GM12878 (cell line): Measurements from ENCODE around the gene MATN4. TPM values are rescaled to one million over a fixed set of nuclear protein-coding genes. Genes with fewer than 3 reads are reported as not detected.

Source experiments
- ATAC-seq: fragments of 200-7000 bp; cut with Tn5 transposase; 3 replicates; pipeline ENCODE4 v1.9.1; 2020; ENCODE audit warnings: mild to moderate bottlenecking, moderate library complexity
- BruUV-seq: library from RNA; stranded (reverse); fragments of 400-500 nt; replicated peaks from 2 replicates; lab custom pipeline; 2021; lab: Mats Ljungman, UMichigan
- CTCF ChIA-PET: fragments of 300-600 bp; sonication (Branson Sonifier 250); formaldehyde crosslinking; extraction: SDS; loops from one replicate; lab custom pipeline; 2021; ENCODE audit warnings: inconsistent platforms; lab: Yijun Ruan, JAX
- POLR2A ChIA-PET: fragments of 350-600 bp; formaldehyde crosslinking; extraction: SDS; loops from one replicate; lab custom pipeline; 2021; ENCODE audit warnings: inconsistent platforms; lab: Charles Lee
- RAD21 ChIA-PET: fragments of 300-600 bp; sonication (Branson Sonifier 250); formaldehyde crosslinking; loops from one replicate; lab custom pipeline; 2023; ENCODE audit warnings: antibody characterized with exemption; ENCODE audit not compliant: unreplicated experiment; lab: Charles Lee
- SMC1A ChIA-PET: fragments of 300-600 bp; sonication (Branson Sonifier 250); formaldehyde crosslinking; loops from one replicate; lab custom pipeline; 2023; ENCODE audit not compliant: unreplicated experiment, uncharacterized antibody; lab: Charles Lee
- DNase-seq: peaks from one replicate; pipeline ENCODE4 v3.0.0-alpha.2; 2011; ENCODE audit warnings: low read depth, low spot score
- FAIRE-seq: peaks from 3 replicates; lab custom pipeline; 2011; peaks lifted over from hg19 to GRCh38; lab: Jason Lieb, UNC
- H2AFZ ChIP-seq: 2 replicates; pipeline ENCODE4 v1.6.0; 2011; ENCODE audit warnings: low read depth, low read length, control low read depth; ENCODE audit not compliant: control insufficient read depth
- H3K27ac ChIP-seq: 2 replicates; pipeline ENCODE4 v1.5.1; 2011; ENCODE audit warnings: control low read depth; ENCODE audit not compliant: control insufficient read depth, insufficient read depth
- H3K27me3 ChIP-seq, 2 experiments: replicated peaks in 1 of 2; 2 replicates each; pipeline versions ENCODE4 v1.6.0 to v1.6.1; 2011; ENCODE audit warnings: low read length in 1 of 2; ENCODE audit not compliant: control insufficient read depth in 2 of 2, insufficient read depth in 2 of 2
- H3K36me3 ChIP-seq, 2 experiments: 2 replicates each; pipeline ENCODE4 v1.5.1; 2011; ENCODE audit warnings: low read length in 1 of 2; ENCODE audit not compliant: control insufficient read depth in 2 of 2, insufficient read depth in 2 of 2
- H3K4me1 ChIP-seq: 2 replicates; pipeline ENCODE4 v1.6.1; 2011; ENCODE audit warnings: mild to moderate bottlenecking, low read length, moderate library complexity, mixed read lengths; ENCODE audit not compliant: control insufficient read depth, insufficient read depth
- H3K4me2 ChIP-seq: 2 replicates; pipeline ENCODE4 v1.6.0; 2011; ENCODE audit warnings: control low read depth; ENCODE audit not compliant: control insufficient read depth, insufficient read depth
- H3K4me3 ChIP-seq: fragments of 200-600 bp; sonication (generic); 2 replicates; pipeline ENCODE4 v1.5.1; 2016
- H3K79me2 ChIP-seq: 2 replicates; pipeline ENCODE4 v1.6.0; 2011; ENCODE audit warnings: low read length; ENCODE audit not compliant: control insufficient read depth, insufficient read depth
- H3K9ac ChIP-seq: 2 replicates; pipeline ENCODE4 v1.8.0; 2011; ENCODE audit warnings: low read length, control low read depth, mixed read lengths; ENCODE audit not compliant: control insufficient read depth, insufficient read depth
- H3K9me3 ChIP-seq: replicated peaks from 3 replicates; pipeline ENCODE4 v1.5.1; 2011; ENCODE audit warnings: mild to moderate bottlenecking, low read length; ENCODE audit not compliant: control insufficient read depth, insufficient read depth
- H4K20me1 ChIP-seq: 2 replicates; pipeline ENCODE4 v1.6.0; 2011; ENCODE audit not compliant: control insufficient read depth, insufficient read depth
- BHLHE40 ChIP-seq, 2 experiments: fragments of 450-650 bp in 1 of 2; IDR thresholded peaks; 2 replicates each; pipeline ENCODE4 v1.6.1; 2011 to 2017; ENCODE audit warnings: low read depth in 2 of 2, borderline replicate concordance in 1 of 2, improper control_type of control experiment in 1 of 2, low read length in 1 of 2, mild to moderate bottlenecking in 1 of 2
- CBFB ChIP-seq: IDR thresholded peaks from 2 replicates; pipeline ENCODE4 v1.6.1; 2016; ENCODE audit warnings: antibody characterized with exemption, low read depth
- ESRRA ChIP-seq: IDR thresholded peaks from 2 replicates; pipeline ENCODE4 v1.6.1; 2012; ENCODE audit warnings: mild to moderate bottlenecking, low read length, improper control_type of control experiment
- FOS ChIP-seq: IDR thresholded peaks from 3 replicates; pipeline ENCODE4 v1.6.1; 2011; ENCODE audit warnings: borderline replicate concordance; ENCODE audit not compliant: insufficient read length; ENCODE audit errors: extremely low read depth
- MTA3 ChIP-seq: IDR thresholded peaks from 2 replicates; pipeline ENCODE4 v1.6.1; 2012; ENCODE audit warnings: low read length, inconsistent platforms, borderline replicate concordance
- MXI1 ChIP-seq: fragments of 150-350 bp; IDR thresholded peaks from 2 replicates; pipeline ENCODE4 v1.6.1; 2011; ENCODE audit warnings: low read depth, mild to moderate bottlenecking, inconsistent platforms, low read length, improper control_type of control experiment
- NFXL1 ChIP-seq: fragments of 450-650 bp; IDR thresholded peaks from 2 replicates; pipeline ENCODE4 v1.6.1; 2017; ENCODE audit warnings: antibody characterized with exemption, mild to moderate bottlenecking, borderline replicate concordance
- NR2C2 ChIP-seq: IDR thresholded peaks from 2 replicates; pipeline ENCODE4 v1.6.1; 2011; ENCODE audit warnings: borderline replicate concordance, low read depth; ENCODE audit not compliant: control insufficient read depth, insufficient read length
- SMAD1 ChIP-seq: fragments of 450-650 bp; IDR thresholded peaks from 2 replicates; pipeline ENCODE4 v1.6.1; 2018; ENCODE audit warnings: mild to moderate bottlenecking, low read depth; ENCODE audit not compliant: partially characterized antibody
- SRF ChIP-seq, 2 experiments: IDR thresholded peaks; 2 replicates each; pipeline ENCODE4 v1.6.1; 2011; ENCODE audit warnings: low read depth in 2 of 2, low read length in 2 of 2, mild to moderate bottlenecking in 1 of 2, moderate library complexity in 1 of 2
- SUPT20H ChIP-seq: IDR thresholded peaks from 2 replicates; pipeline ENCODE4 v1.6.1; 2011; ENCODE audit warnings: low read depth, mild to moderate bottlenecking, low read length, moderate library complexity, borderline replicate concordance; ENCODE audit not compliant: control insufficient read depth
- WGBS: methylation state at CpG from one replicate; pipeline ENCODE4 v1.1.6; 2016; ENCODE audit warnings: low lambda C conversion rate; ENCODE audit not compliant: insufficient replicate concordance, insufficient coverage; ENCODE audit errors: missing lambda C conversion rate; 5-methylcytosine and 5-hydroxymethylcytosine counted together
- in situ Hi-C: fragments of 300-500 bp; cut with MboI; formaldehyde crosslinking; loops from 9 replicates; pipeline ENCODE4 v1.14.3; 2018; ENCODE audit warnings: mixed read lengths
- intact Hi-C: fragments of 100-400 bp; cut with micrococcal nuclease; formaldehyde crosslinking; loops from one replicate; pipeline ENCODE4 v1.14.2; 2022; ENCODE audit not compliant: unreplicated experiment
- polyA plus RNA-seq, 11 experiments: library from polyadenylated mRNA; depleted of rRNA in 4 of 11; unstranded in 6 of 11; stranded (reverse) in 5 of 11; fragments of >200 nt; fragmentation: Nextera tagmentation in 4 of 11; fragmentation: Illumina TruSeq in 1 of 11; extraction: Ambion mirVana in 4 of 11; extraction: Trizol in 1 of 11; gene quantifications; 1 replicate in 1 of 11; 2 replicates in 10 of 11; pipeline versions ENCODE4 v1.2.1 to v1.2.3, GENCODE V29; 2011 to 2016; ENCODE audit warnings: inconsistent platforms in 2 of 11, missing spikeins in 2 of 11, low read depth in 1 of 11
- total RNA-seq, 4 experiments: library from RNA; depleted of rRNA in 3 of 4; stranded (reverse); fragments of >200 nt in 3 of 4; fragmentation: Illumina TruSeq in 1 of 4; extraction: Trizol in 1 of 4; gene quantifications; 2 replicates each; pipeline versions ENCODE4 v1.2.1 to v1.2.3, GENCODE V29; 2013 to 2021
- TF ChIP-seq, protein P1 (sequence below): fragments of 450-650 bp; IDR thresholded peaks from 2 replicates; pipeline ENCODE4 v1.6.1; 2017; ENCODE audit warnings: mild to moderate bottlenecking, moderate library complexity
- TF ChIP-seq, protein P2 (sequence below): fragments of 150-350 bp; IDR thresholded peaks from 2 replicates; pipeline ENCODE4 v1.6.1; 2014; ENCODE audit warnings: mild to moderate bottlenecking, low read depth, low read length

The MATN4 gene
- total and polyA plus RNA-seq, 10 of the 15 experiments (the other 5 are each of a cell fraction or from before 2014, with no cell fraction given), result 0.10 to 0.15 TPM; not detected in 8

DNA sequence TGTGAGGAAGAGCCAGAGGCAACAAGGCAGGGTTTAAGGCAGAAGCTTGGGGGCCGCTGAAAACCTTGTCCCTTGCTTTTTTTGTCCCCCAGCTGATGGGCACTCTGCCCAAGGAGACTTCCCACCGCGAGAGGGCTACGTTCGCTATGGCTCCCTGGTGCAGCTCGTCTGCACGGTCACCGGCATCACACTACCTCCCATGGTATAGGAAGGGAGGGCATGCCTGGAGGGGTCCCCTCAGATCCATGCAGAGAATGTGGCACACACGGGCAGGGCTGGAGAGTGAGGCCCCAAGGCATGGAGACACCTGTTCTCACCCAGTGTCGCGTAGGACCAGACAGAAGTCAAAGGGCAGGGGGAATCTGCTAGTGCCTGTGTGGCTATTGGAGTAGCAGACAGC, 5.8 kb upstream of the MATN4 start:
- H3K79me2 ChIP-seq, result no peaks in the 10 kb centered on the region
- no peaks in the 10 kb centered on the region for H3K36me3 ChIP-seq
- WGBS, result 70% methylated on average over 11 of the region's 11 CpGs
- no peaks in the 10 kb centered on the region for H4K20me1 ChIP-seq
- intact Hi-C loops, result no loop called here
- no peak overlapping the region for H3K4me3 ChIP-seq
- CTCF ChIA-PET, result interaction anchor here (1.0 to 11.2 kb wide), 4 partner anchors 9 to 457 kb away, joined by 3 to 121 read pairs (median 3); no protein-coding TSS in a partner anchor
- POLR2A ChIA-PET, result no interaction called here
- RAD21 ChIA-PET, result no interaction called here
- no TSS peak for BruUV-seq
- H3K27me3 ChIP-seq, result peaks cover 4 to 6% of the 10 kb centered on the region in 2 experiments; a peak in 3 of 4 replicates
- TF ChIP-seq NR2C2 (no peak), SUPT20H (no peak), CBFB (no peak), MXI1 (no peak), MTA3 (no peak), ESRRA (no peak), SMAD1 (no peak), SRF (IDR thresholded peaks at IDR 0.05; ENCODE audit: low read depth in 2 of 2, low read length in 2 of 2) (no peak), BHLHE40 (IDR thresholded peaks at IDR 0.05; ENCODE audit: borderline replicate concordance in 1 of 2, low read depth in 2 of 2, low read length in 1 of 2) (no peak), NFXL1 (no peak), FOS (no peak)
- TF ChIP-seq, protein P1, sequence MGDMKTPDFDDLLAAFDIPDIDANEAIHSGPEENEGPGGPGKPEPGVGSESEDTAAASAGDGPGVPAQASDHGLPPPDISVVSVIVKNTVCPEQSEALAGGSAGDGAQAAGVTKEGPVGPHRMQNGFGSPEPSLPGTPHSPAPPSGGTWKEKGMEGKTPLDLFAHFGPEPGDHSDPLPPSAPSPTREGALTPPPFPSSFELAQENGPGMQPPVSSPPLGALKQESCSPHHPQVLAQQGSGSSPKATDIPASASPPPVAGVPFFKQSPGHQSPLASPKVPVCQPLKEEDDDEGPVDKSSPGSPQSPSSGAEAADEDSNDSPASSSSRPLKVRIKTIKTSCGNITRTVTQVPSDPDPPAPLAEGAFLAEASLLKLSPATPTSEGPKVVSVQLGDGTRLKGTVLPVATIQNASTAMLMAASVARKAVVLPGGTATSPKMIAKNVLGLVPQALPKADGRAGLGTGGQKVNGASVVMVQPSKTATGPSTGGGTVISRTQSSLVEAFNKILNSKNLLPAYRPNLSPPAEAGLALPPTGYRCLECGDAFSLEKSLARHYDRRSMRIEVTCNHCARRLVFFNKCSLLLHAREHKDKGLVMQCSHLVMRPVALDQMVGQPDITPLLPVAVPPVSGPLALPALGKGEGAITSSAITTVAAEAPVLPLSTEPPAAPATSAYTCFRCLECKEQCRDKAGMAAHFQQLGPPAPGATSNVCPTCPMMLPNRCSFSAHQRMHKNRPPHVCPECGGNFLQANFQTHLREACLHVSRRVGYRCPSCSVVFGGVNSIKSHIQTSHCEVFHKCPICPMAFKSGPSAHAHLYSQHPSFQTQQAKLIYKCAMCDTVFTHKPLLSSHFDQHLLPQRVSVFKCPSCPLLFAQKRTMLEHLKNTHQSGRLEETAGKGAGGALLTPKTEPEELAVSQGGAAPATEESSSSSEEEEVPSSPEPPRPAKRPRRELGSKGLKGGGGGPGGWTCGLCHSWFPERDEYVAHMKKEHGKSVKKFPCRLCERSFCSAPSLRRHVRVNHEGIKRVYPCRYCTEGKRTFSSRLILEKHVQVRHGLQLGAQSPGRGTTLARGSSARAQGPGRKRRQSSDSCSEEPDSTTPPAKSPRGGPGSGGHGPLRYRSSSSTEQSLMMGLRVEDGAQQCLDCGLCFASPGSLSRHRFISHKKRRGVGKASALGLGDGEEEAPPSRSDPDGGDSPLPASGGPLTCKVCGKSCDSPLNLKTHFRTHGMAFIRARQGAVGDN, result no peak
- TF ChIP-seq, protein P2, sequence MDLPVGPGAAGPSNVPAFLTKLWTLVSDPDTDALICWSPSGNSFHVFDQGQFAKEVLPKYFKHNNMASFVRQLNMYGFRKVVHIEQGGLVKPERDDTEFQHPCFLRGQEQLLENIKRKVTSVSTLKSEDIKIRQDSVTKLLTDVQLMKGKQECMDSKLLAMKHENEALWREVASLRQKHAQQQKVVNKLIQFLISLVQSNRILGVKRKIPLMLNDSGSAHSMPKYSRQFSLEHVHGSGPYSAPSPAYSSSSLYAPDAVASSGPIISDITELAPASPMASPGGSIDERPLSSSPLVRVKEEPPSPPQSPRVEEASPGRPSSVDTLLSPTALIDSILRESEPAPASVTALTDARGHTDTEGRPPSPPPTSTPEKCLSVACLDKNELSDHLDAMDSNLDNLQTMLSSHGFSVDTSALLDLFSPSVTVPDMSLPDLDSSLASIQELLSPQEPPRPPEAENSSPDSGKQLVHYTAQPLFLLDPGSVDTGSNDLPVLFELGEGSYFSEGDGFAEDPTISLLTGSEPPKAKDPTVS, result no peak
- TF ChIP-seq, all 136 proteins: peak for 0
- no peak for DNase-seq
- Histone ChIP-seq H2AFZ (no peak overlapping the region), H3K27ac (no peak overlapping the region), H3K4me2 (no peak overlapping the region), H3K9ac (no peak overlapping the region), H3K9me3 (no peaks in the 10 kb centered on the region), H3K4me1 (peaks cover 3% of the 10 kb centered on the region; the same call in 1 of the 2 replicates)
- ATAC-seq, result no peak
- SMC1A ChIA-PET, result interaction anchor here (0.7 kb wide), 1 partner anchor 316 kb away, joined by 3 read pairs; no protein-coding TSS in a partner anchor
- in situ Hi-C loops, result no loop called here
- FAIRE-seq, result no peak
